GM12878 (cell line): ENCODE data around the gene CTBS. TPM values are rescaled to one million over a fixed set of nuclear protein-coding genes. Genes with fewer than 3 reads are reported as not detected.

Experiments
- BACH1 ChIP-seq: fragments of 450-650 bp; IDR thresholded peaks from 2 replicates; pipeline ENCODE4 v1.6.1; 2017; ENCODE audit warnings: mild to moderate bottlenecking, borderline replicate concordance
- CBFB ChIP-seq: IDR thresholded peaks from 2 replicates; pipeline ENCODE4 v1.6.1; 2016; ENCODE audit warnings: antibody characterized with exemption, low read depth
- CREB1 ChIP-seq: IDR thresholded peaks from 2 replicates; pipeline ENCODE4 v1.6.1; 2012; ENCODE audit warnings: low read depth, mild to moderate bottlenecking, inconsistent platforms
- FOXK2 ChIP-seq: fragments of 450-650 bp; IDR thresholded peaks from 2 replicates; pipeline ENCODE4 v1.6.1; 2017; ENCODE audit warnings: mild to moderate bottlenecking, moderate library complexity
- IRF4 ChIP-seq: IDR thresholded peaks from 2 replicates; pipeline ENCODE4 v1.6.1; 2011; ENCODE audit warnings: low read depth, low read length
- KAT2A ChIP-seq: conservative IDR thresholded peaks from 2 replicates; pipeline ENCODE4 v1.6.1; 2011; ENCODE audit warnings: low read depth, low read length; ENCODE audit not compliant: control insufficient read depth
- MXI1 ChIP-seq: fragments of 150-350 bp; IDR thresholded peaks from 2 replicates; pipeline ENCODE4 v1.6.1; 2011; ENCODE audit warnings: low read depth, mild to moderate bottlenecking, inconsistent platforms, low read length, improper control_type of control experiment
- NFIC ChIP-seq: IDR thresholded peaks from 2 replicates; pipeline ENCODE4 v1.6.1; 2012; ENCODE audit warnings: low read depth, mild to moderate bottlenecking, inconsistent platforms, low read length, moderate library complexity
- NFXL1 ChIP-seq: fragments of 450-650 bp; IDR thresholded peaks from 2 replicates; pipeline ENCODE4 v1.6.1; 2017; ENCODE audit warnings: antibody characterized with exemption, mild to moderate bottlenecking, borderline replicate concordance
- NFYB ChIP-seq: IDR thresholded peaks from 2 replicates; pipeline ENCODE4 v1.6.1; 2011; ENCODE audit warnings: low read depth, mild to moderate bottlenecking, low read length, improper control_type of control experiment, moderate library complexity; ENCODE audit not compliant: insufficient read depth
- NKRF ChIP-seq: fragments of 450-650 bp; conservative IDR thresholded peaks from 2 replicates; pipeline ENCODE4 v1.6.1; 2017; ENCODE audit warnings: mild to moderate bottlenecking, moderate library complexity
- RELA ChIP-seq: fragments of 450-650 bp; IDR thresholded peaks from 2 replicates; pipeline ENCODE4 v1.8.0; 2014; ENCODE audit warnings: borderline replicate concordance; ENCODE audit not compliant: partially characterized antibody
- SMAD1 ChIP-seq: fragments of 450-650 bp; IDR thresholded peaks from 2 replicates; pipeline ENCODE4 v1.6.1; 2018; ENCODE audit warnings: mild to moderate bottlenecking, low read depth; ENCODE audit not compliant: partially characterized antibody
- SP1 ChIP-seq: IDR thresholded peaks from one replicate; pipeline ENCODE4 v1.6.1; 2011; ENCODE audit warnings: low read depth, low read length
- YBX1 ChIP-seq: fragments of 450-650 bp; IDR thresholded peaks from 2 replicates; pipeline ENCODE4 v1.6.1; 2016; ENCODE audit warnings: antibody characterized with exemption
- ZBTB11 ChIP-seq: fragments of 450-650 bp; formaldehyde crosslinking; IDR thresholded peaks from 2 replicates; pipeline ENCODE4 v1.5.0; 2022; ENCODE audit warnings: mild to moderate bottlenecking, missing genetic modification characterization
- ZNF24 ChIP-seq: fragments of 450-650 bp; IDR thresholded peaks from 2 replicates; pipeline ENCODE4 v1.6.1; 2017; ENCODE audit warnings: antibody characterized with exemption, mild to moderate bottlenecking
- polyA plus RNA-seq, 11 experiments: library from polyadenylated mRNA; depleted of rRNA in 4 of 11; unstranded in 6 of 11; stranded (reverse) in 5 of 11; fragments of >200 nt; fragmentation: Nextera tagmentation in 4 of 11; fragmentation: Illumina TruSeq in 1 of 11; extraction: Ambion mirVana in 4 of 11; extraction: Trizol in 1 of 11; gene quantifications; 1 replicate in 1 of 11; 2 replicates in 10 of 11; pipeline versions ENCODE4 v1.2.1 to v1.2.3, GENCODE V29; 2011 to 2016; ENCODE audit warnings: inconsistent platforms in 2 of 11, missing spikeins in 2 of 11, low read depth in 1 of 11
- total RNA-seq, 4 experiments: library from RNA; depleted of rRNA in 3 of 4; stranded (reverse); fragments of >200 nt in 3 of 4; fragmentation: Illumina TruSeq in 1 of 4; extraction: Trizol in 1 of 4; gene quantifications; 2 replicates each; pipeline versions ENCODE4 v1.2.1 to v1.2.3, GENCODE V29; 2013 to 2021
- TF ChIP-seq, protein P1 (sequence below): IDR thresholded peaks from 2 replicates; pipeline ENCODE4 v1.6.1; 2011; ENCODE audit warnings: borderline replicate concordance, low read depth, mild to moderate bottlenecking, moderate library complexity, mixed read lengths, low read length; ENCODE audit not compliant: insufficient read depth; ENCODE audit errors: extremely low read length
- TF ChIP-seq, protein P2 (sequence below): IDR thresholded peaks from 2 replicates; pipeline ENCODE4 v1.6.1; 2011; ENCODE audit warnings: mild to moderate bottlenecking, low read depth, low read length, moderate library complexity; ENCODE audit not compliant: insufficient replicate concordance
- TF ChIP-seq, protein P3 (sequence below): fragments of 450-650 bp; IDR thresholded peaks from 2 replicates; pipeline ENCODE4 v1.6.1; 2017; ENCODE audit warnings: mild to moderate bottlenecking, low read depth, inconsistent platforms; ENCODE audit not compliant: poor library complexity, severe bottlenecking

The CTBS gene
- total and polyA plus RNA-seq, 10 of the 15 experiments (the other 5 are each of a cell fraction or from before 2014, with no cell fraction given) = 4.3 to 21.2 (median 12.3) TPM

DNA sequence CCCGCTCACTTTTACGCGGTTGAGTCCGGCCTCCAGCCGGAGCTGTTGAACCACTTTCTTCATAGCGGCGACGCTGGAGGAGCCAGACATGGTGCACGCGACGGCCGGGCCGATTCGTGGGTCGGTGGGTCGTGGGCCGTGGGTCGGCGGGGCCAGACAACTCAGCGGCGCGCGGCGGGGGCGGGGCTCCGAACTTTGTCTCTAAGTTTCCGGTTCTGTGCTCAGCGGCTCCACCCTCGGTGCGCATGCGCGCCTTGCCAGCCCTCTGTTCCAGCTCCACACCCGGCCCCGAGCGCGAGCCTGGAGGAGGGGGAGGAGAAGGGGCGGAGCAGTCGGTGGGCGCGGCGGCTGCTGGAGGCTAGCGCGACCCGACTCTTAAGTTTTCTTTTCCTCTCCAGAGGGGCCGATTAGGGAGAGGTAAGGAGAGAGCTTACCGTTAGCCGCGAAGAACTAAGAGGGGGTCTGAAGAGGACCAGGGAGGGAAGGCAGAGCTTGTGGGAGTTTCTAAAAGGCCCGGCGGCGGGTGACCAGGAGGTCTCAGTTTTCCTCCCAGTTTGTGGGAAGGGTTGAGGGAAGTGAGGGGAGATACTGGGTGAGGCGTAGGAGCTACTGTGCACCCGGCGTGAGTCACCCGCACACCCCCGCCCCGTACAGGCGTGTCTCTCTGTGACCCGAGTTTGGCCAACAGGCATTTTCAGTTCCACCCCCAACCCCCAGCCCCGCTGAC, 68.1 kb downstream of the CTBS start, which contains the start of the genes GNG5 and SPATA1 (continued):
- TF ChIP-seq, protein P1, sequence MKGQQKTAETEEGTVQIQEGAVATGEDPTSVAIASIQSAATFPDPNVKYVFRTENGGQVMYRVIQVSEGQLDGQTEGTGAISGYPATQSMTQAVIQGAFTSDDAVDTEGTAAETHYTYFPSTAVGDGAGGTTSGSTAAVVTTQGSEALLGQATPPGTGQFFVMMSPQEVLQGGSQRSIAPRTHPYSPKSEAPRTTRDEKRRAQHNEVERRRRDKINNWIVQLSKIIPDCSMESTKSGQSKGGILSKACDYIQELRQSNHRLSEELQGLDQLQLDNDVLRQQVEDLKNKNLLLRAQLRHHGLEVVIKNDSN = no peak
- TF ChIP-seq FOXK2 (no peak), IRF4 (peak; percentile 45; the same call in 1 of the 2 replicates), MXI1 (peak; percentile 59; the same call in 1 of the 2 replicates), ZNF24 (no peak), SMAD1 (peak; percentile 64), KAT2A (no peak), NKRF (peak; percentile 16), ZBTB11 (CRISPR knock-in tag) (no peak), RELA (no peak), NFYB (no peak), NFXL1 (no peak), CBFB (peak; percentile 56; the same call in 1 of the 2 replicates), BACH1 (peak; percentile 81; the same call in 1 of the 2 replicates), YBX1 (no peak), NFIC (no peak; the same call in 1 of the 2 replicates), SP1 (no peak), CREB1 (peak; percentile 70)
- TF ChIP-seq, protein P2, sequence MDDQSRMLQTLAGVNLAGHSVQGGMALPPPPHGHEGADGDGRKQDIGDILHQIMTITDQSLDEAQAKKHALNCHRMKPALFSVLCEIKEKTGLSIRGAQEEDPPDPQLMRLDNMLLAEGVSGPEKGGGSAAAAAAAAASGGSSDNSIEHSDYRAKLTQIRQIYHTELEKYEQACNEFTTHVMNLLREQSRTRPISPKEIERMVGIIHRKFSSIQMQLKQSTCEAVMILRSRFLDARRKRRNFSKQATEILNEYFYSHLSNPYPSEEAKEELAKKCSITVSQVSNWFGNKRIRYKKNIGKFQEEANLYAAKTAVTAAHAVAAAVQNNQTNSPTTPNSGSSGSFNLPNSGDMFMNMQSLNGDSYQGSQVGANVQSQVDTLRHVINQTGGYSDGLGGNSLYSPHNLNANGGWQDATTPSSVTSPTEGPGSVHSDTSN = no peak
- TF ChIP-seq, protein P3, sequence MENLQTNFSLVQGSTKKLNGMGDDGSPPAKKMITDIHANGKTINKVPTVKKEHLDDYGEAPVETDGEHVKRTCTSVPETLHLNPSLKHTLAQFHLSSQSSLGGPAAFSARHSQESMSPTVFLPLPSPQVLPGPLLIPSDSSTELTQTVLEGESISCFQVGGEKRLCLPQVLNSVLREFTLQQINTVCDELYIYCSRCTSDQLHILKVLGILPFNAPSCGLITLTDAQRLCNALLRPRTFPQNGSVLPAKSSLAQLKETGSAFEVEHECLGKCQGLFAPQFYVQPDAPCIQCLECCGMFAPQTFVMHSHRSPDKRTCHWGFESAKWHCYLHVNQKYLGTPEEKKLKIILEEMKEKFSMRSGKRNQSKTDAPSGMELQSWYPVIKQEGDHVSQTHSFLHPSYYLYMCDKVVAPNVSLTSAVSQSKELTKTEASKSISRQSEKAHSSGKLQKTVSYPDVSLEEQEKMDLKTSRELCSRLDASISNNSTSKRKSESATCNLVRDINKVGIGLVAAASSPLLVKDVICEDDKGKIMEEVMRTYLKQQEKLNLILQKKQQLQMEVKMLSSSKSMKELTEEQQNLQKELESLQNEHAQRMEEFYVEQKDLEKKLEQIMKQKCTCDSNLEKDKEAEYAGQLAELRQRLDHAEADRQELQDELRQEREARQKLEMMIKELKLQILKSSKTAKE = peak; percentile 25
